Activated CD4-positive, alpha-beta T cell treated with anti-CD3 and anti-CD28 coated beads for 48 hours (primary cell): Measurements from ENCODE around the gene LCN9.
"Not testable (repeated sequence)": the region's sequence is repeated elsewhere in the genome, so short reads cannot be mapped to it uniquely, and the experiment has no call there.

Experiments used
- DNase-seq: peaks from one replicate; pipeline ENCODE4 v3.0.0-alpha.2; 2020

The LCN9 gene, protein sequence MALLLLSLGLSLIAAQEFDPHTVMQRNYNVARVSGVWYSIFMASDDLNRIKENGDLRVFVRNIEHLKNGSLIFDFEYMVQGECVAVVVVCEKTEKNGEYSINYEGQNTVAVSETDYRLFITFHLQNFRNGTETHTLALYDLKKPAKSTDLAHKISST

GRCh38 chr9:135662758-135663450, at the start of gene LCN9:
Gene LCN9 (plus strand): TSS chr9:135663309. CDS start chr9:135663322, 13 bp downstream.
- no peak for DNase-seq

GRCh38 chr9:135613946-135614805, 48.9 kb upstream of the LCN9 start:
- DNase-seq, result no peak

DNA sequence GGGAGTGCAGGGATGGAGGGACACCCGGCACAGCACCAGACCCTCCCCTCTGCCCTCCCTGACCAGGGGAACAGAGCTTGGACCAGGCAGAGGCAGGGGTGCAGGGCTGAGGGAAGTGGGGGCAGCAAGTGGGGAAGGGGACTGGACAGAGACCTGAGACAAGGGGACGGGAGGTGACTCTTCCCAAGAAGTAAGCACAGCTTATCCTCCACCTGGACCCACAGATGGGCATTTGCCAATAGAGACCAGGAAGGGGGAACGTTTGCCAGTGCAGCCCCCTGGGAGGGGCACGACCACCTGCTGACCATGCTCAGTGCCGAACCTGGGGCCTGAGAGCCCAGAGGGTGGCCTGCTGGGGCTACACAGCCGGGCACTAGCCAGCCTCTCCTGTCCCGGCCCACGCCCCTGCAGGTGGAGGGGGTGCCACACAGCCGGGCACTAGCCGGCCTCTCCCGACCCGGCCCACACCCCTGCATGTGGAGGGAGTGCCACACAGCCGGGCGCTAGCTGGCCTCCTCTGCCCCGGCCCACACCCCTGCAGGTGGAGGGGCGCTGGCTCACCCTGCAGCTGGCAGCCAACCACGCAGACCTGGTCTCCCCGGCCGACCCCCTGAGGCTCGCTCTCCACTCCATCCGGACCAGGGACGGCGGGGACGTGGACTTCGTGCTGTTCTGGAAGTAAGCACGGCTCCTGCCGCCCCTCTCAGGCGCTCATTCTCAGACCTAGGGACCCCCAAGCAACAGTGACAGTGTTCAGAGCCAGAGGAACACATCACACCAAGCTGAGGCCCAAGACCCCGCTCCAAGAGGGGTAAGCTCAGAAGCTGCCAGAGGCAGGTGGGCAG, 48.1 kb upstream of the LCN9 start:
- DNase-seq, result no peak

GRCh38 chr9:135615666-135616618, 47.2 kb upstream of the LCN9 start:
- no peak for DNase-seq

- no peak for DNase-seq
These were observed 46.2 kb upstream of the LCN9 start for GRCh38 chr9:135616619-135617537.

DNA sequence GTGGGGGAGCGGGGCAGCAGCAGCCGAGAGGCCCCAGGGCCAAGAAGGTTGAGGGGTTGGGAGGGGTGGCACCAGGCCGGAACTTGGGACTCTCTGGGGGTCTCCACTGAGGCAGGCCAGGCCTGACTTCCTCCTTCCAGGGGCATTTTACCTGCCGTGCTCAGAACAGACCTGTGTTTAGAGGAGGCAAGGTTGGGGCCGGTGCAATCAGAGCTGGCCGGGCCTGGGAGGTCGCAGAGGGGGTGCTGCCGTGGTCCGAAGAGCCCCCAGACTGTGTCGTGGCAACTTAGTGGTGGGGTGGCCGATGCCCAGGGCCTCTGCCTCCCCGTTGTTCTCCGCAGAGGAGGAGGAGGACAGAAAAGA, 45.6 kb upstream of the LCN9 start:
- no peak for DNase-seq

DNA sequence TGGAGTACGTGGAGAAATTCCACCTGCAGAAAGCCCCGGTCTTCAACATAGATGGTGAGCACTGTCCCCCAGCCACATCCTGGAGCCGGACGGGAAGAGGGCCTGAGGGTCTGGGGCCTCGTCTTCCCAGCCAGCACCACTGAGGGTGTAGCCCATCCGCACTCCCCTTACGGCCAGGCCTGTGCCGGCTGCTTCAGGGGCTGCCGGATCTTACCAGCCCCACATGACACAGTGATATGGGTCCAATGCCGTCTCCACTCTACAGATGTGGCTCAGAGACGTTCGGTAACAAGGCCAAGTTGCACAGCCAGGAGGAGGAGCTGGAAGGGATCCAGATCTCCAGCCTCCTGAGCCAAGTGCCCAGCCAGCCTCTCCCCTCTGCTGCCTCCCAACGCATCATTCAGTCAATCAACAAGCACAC, 45.1 kb upstream of the LCN9 start:
- DNase-seq, result no peak

DNA sequence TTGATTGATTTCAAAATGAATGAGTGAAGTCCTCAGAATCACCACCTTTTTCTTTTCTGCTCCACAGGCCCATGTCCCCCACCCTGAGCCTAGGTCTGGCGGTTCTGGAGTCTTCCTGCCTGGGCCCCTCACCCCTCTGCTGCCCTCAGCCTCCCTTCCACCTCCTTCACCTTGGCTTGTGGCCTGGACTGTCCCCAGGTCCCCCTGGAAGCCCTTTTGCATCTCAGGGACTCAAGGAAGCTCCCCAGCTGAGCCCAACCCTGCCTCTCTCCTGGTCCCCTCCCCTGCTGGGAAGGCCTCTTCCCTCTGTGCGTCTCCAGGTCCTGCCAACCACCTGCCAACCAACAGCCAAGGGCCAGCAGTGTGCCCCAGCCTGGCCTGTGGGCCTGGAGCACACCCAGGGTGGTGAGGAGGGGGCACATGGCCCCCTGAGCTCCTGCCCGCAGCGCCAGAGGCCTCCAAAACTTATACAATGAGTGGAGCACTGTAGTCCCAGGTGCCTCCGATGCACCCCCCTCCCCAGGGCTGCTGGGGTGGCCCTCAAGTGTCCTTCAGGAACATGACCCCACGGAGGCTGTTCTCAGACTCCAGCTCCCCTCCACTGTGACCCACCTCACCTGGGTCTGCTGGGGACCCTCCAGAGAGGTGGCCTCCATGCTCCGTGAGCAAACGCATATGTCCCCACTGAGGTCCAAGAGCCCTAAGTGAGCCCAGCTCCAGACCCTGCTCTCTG, 44.1 kb upstream of the LCN9 start:
- DNase-seq, result no peak

DNA sequence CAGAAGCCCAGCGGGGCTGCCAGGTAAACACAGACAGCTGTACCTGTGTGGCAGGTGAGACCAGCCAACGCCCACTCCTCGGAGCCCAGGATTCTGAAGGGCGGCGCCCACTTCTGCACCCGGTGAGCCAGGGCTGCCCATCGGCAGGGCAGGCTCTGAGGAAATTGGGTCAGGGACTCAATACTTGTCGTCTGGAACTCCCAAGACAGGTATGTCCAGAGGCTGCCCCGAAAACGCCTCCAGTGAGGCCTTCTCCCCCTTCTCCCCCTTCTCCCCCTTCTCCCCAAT, 43.6 kb upstream of the LCN9 start:
- DNase-seq, result no peak

DNA sequence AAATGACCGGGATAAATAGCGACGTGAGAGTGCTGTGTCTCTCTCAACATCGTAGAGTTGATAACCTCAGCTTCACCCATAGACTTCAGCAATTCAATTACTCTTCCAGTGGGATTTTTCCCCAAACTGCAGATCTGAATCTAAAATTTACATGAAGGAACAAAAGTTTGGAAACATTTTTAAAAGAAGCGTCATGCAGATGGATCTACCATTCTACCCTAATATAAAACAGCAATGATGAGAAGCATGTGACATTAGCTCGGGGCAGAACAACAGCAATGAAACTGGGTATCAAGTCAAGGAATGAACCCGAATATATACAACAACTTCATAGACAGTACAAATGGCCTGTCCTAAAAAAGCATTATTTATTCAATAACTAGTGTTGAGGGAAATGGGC, 42.6 kb upstream of the LCN9 start:
- DNase-seq, result no peak

DNA sequence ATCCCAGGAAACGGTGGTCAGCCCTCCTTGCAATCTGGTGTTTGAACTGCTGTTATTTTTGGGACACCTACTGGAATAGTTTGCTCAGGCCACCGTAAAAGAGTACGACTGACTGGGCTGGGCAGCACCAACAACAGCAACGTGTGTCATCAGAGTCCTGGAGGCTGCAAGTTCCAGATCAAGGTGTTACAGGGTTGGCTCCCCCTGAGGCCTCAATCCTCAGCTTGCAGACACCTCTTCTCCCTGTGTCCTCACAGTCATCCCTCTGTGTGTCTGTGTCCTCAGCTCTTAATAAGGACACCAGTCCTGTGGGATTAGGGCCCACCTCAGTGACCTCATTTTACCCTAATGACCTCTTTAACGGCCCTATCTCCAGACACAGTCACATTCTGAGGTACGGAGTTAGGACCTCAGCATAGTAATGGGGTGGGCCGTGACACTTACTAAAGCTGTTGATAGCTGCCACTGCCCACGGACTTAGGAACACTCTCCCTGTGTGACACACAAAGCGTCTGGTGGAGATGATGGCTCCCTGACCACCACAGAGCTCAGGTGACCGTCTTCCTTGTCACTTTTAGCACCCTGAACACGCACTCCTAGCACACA, 40.6 kb upstream of the LCN9 start:
- DNase-seq, result no peak

- no peak for DNase-seq
These were observed 38.8 kb upstream of the LCN9 start for GRCh38 chr9:135624282-135624681.

DNA sequence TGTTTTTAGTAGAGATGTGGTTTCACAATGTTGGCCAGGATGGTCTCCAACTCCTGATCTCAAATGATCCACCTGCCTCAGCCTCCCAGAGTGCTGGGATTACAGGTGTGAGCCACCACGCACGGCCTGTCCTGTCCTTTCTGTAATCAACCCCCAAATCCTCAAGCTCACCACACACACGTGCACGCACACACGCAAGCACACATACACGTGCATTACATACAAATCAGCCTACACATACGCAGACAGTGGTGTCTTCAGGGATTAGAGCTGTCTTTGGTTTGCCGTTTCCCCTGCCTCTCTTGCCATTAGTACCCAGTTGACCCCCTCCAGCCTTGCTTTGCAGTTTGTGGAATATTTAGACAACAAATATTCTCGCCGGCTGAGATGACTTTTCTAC, 30.3 kb upstream of the LCN9 start:
- DNase-seq, result no peak

DNA sequence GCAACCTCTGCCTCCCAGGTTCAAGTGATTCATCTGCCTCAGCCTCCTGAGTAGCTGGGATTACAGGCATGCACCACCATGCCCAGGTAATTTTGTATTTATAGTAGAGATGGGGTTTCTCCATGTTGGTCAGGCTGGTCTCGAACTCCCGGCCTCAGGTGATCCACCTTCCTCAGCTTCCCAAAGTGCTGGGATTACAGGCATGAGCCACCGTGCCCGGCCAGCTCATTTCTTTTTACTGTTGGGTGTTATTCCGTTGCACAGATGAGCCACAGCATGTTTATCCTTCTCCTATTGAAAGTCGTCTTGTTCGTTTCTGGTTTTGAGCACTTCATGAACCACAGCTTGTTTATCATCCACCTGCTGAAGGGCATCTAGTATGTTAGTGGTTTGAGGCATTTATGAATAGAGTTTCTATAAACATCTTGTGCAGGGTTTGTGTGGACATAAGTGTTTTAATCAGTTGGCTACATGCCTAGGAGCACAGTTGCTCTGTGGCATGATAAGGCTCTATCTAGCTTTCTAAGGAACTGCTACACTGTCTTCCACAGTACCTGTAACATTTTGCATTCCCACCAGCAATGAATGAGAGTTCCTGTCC, 26.1 kb upstream of the LCN9 start:
- DNase-seq, result not testable (repeated sequence)

- no peak for DNase-seq
These were observed 23.9 kb upstream of the LCN9 start, which contains the start of gene GLT6D1 for GRCh38 chr9:135639196-135639595. Gene GLT6D1 (minus strand): TSS chr9:135639540. CDS start chr9:135639187, 353 bp downstream.

- no peak for DNase-seq
These were observed 22.1 kb upstream of the LCN9 start for GRCh38 chr9:135641047-135641446.

GRCh38 chr9:135641745-135642144, 21.4 kb upstream of the LCN9 start:
- no peak for DNase-seq

GRCh38 chr9:135644631-135645218, 18.4 kb upstream of the LCN9 start:
- no peak for DNase-seq

GRCh38 chr9:135647884-135648283, 15.2 kb upstream of the LCN9 start:
- no peak for DNase-seq
